HG03060 (cell line): ENCODE data around the gene LY9.

ENCODE experiments used
- ATAC-seq: cut with Tn5 transposase; IDR thresholded peaks from one replicate; pipeline ENCODE4 v1.9.1; 2021; ENCODE audit warnings: low read depth, moderate number of reproducible peaks; ENCODE audit not compliant: unreplicated experiment

LY9 gene

DNA sequence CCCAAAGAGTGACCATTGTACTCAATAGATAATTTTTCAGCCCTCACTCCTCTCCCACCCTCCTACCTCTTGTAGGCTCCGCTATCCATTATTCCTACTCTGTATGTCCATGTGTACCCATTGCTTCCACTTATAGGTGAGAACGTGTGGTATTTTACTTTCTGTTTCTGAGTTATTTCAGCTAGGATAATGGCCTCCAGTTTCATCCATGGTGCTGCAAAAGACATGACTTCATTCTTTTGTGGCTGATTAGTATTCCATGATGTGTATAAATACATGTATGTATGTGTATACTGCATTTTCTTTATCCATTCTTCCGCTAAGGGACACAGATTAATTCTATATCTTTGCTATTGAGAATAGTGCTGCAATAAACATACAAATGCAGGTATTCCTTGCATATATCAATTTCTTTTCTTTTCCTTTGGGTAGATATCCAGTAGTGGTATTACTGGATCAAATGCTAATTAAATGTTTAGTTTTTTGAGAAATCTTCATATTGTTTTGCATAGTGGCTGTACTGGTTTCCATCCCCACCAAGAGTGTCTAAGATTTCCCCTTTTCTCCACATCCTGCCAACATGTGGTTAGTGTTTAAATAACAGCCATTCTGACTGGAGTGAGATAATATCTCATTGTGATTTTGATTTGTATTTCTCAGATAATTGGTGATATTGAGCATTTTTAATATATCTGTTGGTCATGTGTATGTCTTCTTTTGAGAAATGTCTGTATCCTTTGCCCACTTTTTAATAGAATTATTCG is 4.9 kb downstream of the LY9 start:
- ATAC-seq, result no peak

DNA sequence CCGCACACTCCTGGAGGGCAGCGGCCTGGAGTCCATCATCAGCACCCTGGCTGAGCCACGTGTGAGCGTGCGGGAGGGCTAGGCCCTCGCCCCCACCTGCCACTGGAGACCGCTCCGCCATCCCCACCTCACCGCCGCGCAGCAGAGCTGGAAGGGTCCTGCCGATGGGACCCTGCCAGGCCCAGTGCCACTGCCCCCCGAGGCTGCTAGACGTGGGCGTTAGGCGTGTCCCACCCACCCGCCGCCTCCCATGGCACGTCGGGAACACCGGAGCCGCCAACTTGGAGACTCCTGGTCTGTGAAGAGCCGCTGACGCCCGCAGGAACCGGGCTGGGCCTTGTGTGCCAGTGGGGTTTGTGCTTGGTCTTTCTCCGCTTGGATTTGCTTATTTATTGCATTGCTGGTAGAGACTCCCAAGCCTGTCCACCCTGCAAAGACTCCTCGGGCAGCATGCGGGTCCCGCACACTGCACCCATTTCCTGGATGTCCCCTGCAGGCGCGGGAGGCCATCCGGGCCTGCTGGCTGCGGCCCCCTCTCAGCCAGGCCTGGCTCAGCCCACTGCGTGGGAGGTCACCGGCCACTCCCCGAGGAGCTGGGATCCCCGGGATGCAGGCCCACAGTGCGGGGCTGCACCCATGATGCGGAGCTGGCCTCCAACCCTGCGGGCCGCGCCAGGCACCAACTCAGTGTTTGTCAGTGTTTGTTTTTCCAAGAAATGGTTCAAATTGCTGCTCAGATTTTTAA is 6.0 kb downstream of the LY9 start:
- ATAC-seq, result no peak

DNA sequence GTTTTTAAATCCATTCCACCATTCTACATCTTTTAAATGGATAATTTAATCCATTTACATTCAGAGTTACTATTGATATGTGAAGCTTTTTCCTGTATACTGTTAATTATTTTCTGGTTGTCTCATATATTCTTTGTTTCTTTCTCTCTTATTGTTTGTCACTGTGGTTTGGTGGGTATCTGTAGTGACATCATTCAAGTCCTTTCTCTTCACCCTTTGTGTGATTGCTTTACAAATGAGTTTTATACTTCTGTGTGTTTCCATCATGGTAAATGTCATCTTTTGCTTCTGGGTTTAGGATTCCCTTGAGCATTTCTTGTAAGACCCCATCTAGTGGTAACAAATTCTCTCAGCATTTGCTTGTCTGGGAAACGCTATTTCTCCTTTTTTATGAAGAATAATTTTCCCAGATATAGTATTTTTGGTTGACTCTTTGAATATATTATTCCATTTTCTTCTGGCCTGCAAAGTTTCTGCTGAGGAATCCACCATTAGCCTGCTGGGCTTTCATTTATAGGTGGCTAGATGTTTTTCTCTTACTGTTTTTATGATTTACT is 10.2 kb downstream of the LY9 start:
- no peak for ATAC-seq

DNA sequence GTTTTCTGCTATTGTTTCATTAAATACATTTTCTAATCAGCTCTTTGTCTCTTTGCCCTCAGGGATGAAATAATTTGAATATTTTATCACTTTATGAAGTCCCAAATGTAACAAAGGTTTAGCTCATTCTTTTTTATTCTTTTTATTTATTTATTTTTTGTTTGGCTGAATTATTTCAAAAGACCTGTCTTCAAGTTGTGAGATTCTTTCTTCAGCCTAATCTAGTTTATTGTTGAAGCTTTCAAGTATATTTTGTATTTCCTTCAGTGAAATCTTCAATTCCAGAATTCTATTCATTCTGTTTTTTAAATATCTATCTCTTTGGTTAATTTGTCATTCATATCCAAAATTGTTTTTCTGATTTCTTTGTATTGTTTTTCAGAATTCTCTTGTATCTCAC is 10.8 kb downstream of the LY9 start:
- ATAC-seq, result no peak

DNA sequence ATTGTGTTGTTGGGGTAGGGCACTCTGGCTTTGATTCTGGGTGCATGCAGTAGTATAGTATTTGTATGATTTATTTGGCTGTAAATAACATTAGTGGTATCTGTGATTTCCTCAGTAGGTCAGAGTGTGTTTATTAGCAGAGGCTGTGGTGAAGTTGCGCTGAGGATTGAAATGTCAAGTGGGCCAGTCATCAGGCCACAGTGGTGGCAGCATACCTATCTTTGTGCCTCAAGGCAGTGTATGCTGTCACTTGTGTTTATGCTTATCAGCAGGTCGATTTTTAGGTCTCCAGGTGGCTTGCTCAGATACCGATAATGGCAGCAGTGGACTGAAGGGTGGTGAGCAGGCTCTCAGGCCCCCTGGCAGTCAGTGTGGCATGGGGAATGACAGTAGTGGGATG is 11.3 kb downstream of the LY9 start:
- no peak for ATAC-seq

DNA sequence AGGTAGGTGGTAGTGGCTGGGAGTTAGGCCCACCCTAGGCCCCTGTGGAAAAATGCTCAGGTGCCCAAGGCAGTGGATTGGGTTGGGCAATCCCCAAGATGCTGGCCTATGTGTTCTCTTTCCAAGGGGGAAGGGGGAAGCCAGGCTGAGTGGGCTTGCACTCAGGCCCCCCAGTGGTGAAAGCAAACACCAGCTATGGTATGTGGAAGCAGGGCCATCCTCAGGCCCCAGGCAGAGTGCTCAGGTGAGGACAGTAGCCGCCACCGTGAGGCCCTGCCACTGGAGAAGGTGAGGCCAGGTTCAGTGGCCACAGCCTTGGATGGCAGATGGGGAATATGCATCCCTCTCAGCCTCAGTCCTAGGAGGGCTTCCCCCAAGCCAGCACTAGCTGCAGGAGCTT is 11.8 kb downstream of the LY9 start:
- no peak for ATAC-seq

DNA sequence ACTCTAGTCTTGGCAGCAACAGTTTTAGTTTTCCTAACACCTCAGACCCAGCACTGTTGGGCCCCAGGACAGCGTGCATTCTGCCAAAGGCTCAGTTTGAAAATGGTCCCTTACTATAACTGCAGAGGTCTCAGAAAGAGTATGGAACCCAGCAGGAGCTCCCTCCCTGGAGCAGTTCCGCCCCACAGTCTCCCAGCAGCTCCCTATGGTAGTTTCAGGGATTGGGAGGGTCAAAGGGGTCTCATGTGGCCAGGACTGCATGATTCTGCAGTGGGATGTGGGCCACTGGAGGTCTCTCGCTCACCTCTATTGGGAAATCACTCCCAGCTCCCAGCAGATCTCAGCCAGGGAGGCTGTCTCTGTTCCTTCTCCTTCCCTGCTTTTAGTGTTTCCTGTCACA is 12.3 kb downstream of the LY9 start:
- no peak for ATAC-seq

DNA sequence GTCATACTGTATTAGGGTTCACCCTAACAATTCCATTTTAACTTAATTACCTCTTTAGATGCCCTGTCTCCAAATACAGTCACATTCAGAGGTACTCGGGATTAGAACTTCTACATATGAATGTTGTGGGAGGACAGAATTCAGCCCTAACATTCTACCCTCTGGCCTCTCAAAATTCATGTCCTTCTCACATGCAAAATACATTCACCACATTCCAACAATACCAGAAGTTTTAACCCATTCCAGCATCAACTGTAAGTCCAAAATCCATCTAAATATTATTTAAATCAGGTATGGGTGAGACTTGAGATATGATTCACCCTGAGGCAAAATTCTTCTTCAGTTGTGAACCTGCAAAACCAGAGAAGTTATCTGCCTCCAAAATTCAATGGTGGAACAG is 14.5 kb downstream of the LY9 start:
- ATAC-seq, result no peak

DNA sequence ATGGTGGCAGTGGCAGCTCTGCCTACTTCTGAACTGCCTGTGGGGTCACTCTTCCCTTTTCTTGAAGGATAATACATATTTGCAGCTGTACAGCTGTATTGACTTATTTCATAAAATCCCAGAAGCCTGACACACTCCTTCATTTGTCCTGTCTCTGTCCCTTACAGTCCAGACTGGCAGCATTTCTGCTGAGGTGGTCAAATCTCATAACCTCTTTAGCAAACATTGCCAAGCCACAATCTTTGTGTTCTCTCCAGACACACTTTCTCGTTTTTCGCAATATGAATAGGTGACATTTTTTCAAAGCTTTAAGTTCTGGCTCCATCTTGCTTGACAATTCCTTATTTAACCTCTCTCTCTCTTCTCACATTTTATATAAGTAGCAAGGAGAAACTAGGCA is 15.2 kb downstream of the LY9 start:
- no peak for ATAC-seq

DNA sequence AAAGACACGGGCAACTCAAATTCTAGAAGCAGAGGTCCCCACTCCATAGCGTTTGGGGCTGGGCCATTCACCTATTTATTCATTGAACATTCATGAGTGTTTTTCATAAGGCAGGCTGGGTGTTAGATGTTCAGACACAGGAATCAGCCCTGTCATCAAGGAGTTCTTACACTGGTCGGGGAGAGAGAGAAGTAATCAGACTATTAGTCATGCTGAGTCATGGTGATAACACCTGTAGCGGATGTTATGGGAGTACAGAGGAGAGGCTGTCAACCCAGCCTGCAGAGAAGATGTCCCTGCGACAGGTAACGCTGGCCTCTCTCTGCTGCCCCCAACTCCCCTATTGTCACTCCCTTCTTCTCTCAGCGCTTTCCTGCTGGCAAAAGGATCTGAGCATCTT is 17.2 kb downstream of the LY9 start:
- ATAC-seq, result no peak

DNA sequence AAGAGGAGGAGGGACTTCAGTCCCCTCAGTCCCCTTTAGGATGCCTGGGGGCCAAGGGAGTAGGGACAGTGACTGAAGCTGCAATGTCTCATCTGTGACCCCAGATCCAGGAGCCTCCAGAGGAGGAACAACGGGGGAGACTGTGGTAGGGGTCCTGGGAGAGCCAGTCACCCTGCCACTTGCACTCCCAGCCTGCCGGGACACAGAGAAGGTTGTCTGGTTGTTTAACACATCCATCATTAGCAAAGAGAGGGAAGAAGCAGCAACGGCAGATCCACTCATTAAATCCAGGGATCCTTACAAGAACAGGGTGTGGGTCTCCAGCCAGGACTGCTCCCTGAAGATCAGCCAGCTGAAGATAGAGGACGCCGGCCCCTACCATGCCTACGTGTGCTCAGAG is 18.3 kb downstream of the LY9 start:
- ATAC-seq, result no peak

DNA sequence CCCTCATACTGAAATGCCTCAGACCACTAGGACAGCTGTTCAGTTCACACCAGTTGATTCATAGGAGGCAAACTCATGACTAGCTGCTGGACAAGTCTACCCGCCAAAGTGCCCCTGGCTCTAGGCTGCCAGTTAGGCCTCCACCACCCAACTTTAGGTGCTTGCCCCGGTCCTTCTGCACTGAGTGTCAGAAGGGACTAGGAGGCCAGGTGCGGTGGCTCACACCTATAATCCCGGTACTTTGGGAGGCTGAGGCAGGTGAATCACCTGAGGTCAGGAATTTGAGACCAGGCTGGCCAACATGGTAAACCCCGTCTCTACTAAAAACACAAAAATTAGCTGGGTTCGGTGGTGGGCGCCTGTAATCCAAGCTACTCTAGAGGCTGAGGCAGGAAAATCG is 18.9 kb downstream of the LY9 start:
- ATAC-seq, result no peak

DNA sequence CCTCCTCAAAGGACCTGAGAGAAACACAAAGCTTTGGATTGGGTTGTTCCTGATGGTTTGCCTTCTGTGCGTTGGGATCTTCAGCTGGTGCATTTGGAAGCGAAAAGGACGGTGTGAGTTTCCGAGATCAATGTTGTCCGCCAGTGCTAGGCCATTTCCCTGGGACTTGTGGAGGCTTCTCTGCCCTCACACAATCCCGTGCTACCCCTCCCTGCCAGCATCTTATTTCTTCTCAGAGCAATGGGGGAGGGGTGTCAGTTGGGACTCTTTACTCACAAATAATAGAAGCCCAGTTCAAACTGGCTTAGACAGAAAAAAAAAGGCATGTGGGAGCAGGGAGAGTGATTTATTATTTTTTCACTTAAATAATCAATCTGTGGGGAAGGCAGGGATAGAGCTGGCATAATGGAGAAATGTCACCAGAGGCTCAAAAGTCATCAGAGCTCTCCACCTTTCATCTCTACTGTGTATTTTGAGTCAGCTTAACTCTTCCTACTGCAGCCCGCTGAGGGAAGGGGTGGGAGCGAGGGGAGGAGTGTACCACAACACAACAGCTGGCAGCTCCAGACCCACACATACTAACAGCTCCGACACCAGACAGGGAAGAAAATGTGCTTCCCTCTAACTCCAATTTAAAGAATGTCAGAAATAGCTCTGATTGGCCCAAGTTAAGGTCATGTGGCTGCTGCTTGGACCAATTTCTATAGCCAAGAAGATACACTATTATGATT is 22.4 kb downstream of the LY9 start:
- no peak for ATAC-seq

DNA sequence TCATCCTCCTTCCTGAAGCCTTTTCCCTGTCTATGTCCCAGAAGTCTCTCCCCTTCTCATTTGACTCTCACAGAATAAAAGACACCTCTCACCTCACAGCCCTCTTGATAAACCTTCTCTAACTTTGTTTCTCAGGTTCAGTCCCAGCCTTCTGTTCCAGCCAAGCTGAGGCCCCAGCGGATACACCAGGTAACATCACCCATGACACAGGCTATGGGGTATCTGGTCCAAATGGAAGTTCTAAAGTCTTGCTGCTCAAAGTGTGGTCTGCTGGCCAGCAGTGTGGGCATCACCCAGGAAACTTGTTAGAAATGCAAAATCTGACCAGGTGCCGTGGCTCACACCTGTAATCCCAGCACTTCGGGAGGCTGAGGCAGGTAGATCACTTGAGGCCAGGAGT is 23.2 kb downstream of the LY9 start:
- no peak for ATAC-seq

DNA sequence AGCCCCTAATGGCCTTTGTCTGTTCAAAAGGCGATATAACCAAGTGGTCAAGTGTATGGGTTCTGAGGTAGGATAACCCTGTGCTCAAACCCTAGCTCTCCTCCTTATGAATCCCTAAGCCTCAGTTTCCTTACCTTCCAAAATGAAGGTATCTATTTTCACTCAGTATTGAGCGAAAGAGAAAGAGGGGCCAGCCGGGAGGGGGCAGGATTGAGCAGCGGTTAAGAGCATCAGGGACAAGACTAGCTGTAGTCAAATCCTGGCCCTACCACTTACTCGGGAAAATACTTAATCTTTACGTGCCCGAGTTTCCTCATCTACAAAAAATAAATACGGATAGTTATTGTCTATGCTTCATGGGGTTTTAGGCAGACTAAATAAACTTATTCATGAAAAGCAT is 25.7 kb downstream of the LY9 start:
- no peak for ATAC-seq

DNA sequence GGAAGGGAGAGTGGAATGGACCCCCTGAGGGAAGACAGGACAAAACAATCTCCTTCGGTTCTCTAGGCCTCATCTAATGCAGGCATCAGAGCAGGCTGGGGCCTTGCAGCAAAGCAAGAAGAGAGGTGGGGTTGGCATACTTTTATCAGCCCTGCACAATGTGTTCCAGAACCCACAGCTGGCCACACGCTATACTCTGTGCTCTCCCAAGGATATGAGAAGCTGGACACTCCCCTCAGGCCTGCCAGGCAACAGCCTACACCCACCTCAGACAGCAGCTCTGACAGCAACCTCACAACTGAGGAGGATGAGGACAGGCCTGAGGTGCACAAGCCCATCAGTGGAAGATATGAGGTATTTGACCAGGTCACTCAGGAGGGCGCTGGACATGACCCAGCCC is 27.3 kb downstream of the LY9 start:
- no peak for ATAC-seq

DNA sequence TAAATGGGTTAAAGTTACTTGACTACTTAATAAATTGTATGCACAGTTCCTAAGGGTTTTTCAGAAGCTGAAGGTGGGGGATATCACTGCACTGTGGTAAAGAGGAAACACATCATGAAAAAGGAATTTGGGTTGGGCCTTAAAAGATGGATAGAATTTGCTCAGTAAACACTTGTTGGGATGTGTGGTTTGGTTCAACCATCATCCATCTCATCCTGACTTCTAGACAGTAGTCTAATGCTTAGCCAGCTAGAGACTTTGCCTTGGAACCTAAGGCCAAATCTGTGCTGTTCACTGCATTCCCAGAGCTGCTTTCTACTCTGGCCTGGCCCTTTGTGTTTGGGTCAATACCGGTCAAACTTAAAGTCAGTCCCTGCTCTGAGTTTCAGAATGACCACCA is 30.6 kb downstream of the LY9 start:
- no peak for ATAC-seq

DNA sequence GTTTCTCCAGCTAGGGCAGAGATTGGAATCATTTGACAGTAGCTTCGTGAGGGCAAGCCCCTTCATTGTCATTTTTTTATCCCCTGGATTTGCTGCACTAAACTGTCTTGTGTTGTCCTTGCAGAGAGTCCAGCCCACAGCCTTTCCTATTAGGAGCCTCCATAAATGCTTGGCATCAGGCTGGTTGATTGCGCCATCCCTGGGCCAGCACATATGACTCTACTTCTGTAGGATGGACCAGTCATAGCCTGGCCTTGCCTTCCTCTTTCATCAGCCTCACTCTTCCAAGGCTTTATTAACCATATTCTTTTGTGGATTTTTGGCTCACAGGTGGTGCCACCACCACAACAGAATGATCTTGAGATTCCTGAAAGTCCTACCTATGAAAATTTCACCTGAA is 31.4 kb downstream of the LY9 start:
- ATAC-seq, result no peak

DNA sequence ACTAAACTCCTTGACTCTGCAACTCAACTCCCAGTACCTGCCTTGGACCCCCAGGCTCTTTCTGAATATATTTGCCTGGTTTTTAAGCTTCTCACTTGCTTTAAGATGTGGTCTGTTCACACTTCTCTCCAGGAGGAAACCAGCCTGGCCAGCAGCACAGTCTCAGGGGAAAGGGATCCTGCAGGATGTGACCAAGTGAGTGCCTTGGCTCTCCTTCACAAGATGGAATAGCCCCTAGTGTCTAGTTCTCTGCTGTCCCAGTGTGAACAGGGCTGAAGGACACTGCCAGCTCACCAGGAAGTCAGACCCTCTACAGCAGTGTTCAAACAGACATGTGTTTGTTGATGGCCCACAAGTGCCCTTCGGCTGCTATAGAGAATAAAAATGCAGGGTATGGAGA is 33.8 kb downstream of the LY9 start:
- ATAC-seq, result no peak

DNA sequence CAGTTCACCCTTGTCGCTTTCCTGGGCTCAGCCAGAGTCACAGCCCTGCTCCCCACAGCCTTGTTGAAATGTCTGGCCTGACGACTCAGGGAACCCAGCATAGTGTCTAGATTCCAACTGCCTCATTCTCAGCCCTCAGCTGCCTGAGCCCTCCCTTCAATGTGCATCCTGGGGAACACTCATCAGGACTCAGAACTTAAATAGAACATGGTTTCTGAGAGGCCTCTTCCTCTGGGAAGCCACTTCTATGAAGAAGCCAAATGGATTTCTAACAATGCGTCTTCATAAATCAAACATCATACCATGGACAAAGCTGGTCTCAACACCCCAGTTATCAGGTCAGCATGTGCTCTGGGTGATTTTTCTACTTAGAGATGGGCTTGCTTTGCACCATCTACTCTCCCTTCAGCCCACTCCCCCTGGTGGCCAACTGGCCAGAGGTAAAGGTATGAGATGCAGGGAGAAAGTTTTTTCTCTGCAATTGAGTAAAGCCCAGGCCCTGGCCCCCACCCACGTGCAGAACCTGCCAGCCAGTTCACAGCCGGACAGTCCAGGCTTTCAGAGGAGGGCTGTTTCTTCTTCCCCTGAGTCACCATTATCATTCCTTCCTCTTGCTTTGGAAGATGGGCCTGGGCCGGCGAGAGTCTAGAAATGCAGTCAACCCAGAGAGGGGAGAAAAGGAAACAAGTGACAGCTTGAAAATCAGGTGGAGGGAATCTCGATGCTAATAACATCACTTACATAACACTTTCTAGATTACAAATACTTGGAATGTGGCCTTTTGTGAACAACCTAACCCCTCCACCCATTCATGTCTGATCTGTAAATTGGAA is 34.6 kb downstream of the LY9 start:
- ATAC-seq, result no peak
